Bronchial epithelial cell (primary cell): ENCODE results near the gene INA. TPM values are rescaled to one million over a fixed set of nuclear protein-coding genes. Genes with fewer than 3 reads are reported as not detected.
A peak's percentile ranks its signal among the peaks of the same experiment; 100 is the strongest.

Experiments used
- DNase-seq: peaks from one replicate; pipeline ENCODE4 v3.0.0-alpha.2; 2010; ENCODE audit warnings: low read depth
- FAIRE-seq: peaks from 2 replicates; lab custom pipeline; 2011; peaks lifted over from hg19 to GRCh38; lab: Jason Lieb, UNC
- H3K27me3 ChIP-seq: 2 replicates; pipeline ENCODE4 v1.5.1; 2011; ENCODE audit warnings: low read length; ENCODE audit not compliant: control insufficient read depth, insufficient read depth
- H3K36me3 ChIP-seq: 2 replicates; pipeline ENCODE4 v1.5.1; 2011; ENCODE audit warnings: low read length; ENCODE audit not compliant: control insufficient read depth, insufficient read depth
- H3K4me3 ChIP-seq: 2 replicates; pipeline ENCODE4 v1.5.1; 2011; ENCODE audit warnings: mild to moderate bottlenecking, low read depth, low read length, control low read depth
- CTCF ChIP-seq: IDR thresholded peaks from 2 replicates; pipeline ENCODE4 v1.5.1; 2011; ENCODE audit warnings: mild to moderate bottlenecking, moderate library complexity, low read length, control low read depth, inconsistent platforms; ENCODE audit not compliant: insufficient read depth, severe bottlenecking
- total RNA-seq: library from RNA; depleted of rRNA; stranded (reverse); fragments of >200 nt; gene quantifications from 2 replicates; pipeline ENCODE4 v1.2.1, GENCODE V29; 2014

Gene INA
- total RNA-seq, 1 donor from 2014 or later, result 0.26 TPM

GRCh38 chr10:103284170-103284569 lies 7.2 kb downstream of the INA start:
- Histone ChIP-seq H3K4me3 (no peak overlapping the region), H3K36me3 (no peaks in the 10 kb centered on the region), H3K27me3 (peaks cover 16% of the 10 kb centered on the region)
- FAIRE-seq (no peak), DNase-seq (peak; percentile 21)
- no peak for TF ChIP-seq CTCF

DNA sequence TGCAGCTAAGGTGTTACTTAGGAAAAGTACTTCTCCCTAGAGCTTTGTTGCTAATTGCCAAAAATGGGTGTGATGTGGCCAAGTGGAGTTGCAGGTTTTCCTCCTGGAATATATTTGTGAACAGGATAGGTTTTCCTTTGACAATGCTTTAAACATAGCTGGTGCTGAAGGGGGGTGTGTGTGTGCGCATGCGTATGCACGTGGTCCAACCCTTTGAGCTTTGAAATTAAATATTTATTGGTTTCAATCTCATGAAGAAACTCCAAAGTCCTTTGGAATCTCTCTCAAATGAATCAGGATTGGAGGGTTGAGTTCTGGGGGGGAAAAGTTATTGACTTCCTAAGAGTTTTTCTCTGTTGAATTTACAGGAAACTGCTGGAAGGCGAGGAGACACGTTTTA lies 11.1 kb downstream of the INA start:
- FAIRE-seq, result no peak
- no peak for DNase-seq
- Histone ChIP-seq H3K36me3 (no peaks in the 10 kb centered on the region), H3K4me3 (no peak overlapping the region), H3K27me3 (no peaks in the 10 kb centered on the region)
- TF ChIP-seq CTCF, result no peak

DNA sequence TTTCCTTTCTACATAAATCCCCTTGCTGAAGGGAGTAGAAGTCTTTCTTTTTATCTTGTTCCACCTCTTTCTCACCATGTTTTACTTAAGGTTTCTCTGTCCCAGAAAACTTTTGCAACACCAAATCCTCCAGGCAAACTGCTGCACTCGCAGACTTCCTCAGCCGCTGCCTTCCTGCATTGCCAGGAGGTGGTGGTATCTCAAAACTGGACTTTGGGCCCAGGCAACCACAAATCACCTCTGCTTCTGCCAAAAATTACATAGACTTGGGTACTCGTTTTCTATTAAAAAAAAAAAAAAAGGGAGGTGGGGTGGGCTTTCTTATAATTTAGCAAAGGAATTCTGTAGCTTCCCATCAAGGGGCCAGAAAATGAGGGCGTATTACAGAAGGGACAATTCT lies 14.7 kb downstream of the INA start:
- DNase-seq, result no peak
- no peaks in the 10 kb centered on the region for H3K27me3 ChIP-seq
- H3K36me3 ChIP-seq, result no peaks in the 10 kb centered on the region
- FAIRE-seq, result no peak
- no peak overlapping the region for H3K4me3 ChIP-seq
- TF ChIP-seq CTCF, result no peak

GRCh38 chr10:103295374-103296015 lies 18.6 kb downstream of the INA start:
- no peaks in the 10 kb centered on the region for H3K27me3 ChIP-seq
- H3K36me3 ChIP-seq, result no peaks in the 10 kb centered on the region
- FAIRE-seq, result no peak
- TF ChIP-seq CTCF, result no peak
- H3K4me3 ChIP-seq, result no peak overlapping the region
- DNase-seq, result peak; percentile 48

- Histone ChIP-seq H3K36me3 (peaks cover 1% of the 10 kb centered on the region), H3K27me3 (no peaks in the 10 kb centered on the region), H3K4me3 (no peak overlapping the region)
- DNase-seq (no peak), FAIRE-seq (no peak)
- no peak for TF ChIP-seq CTCF
Measured at GRCh38 chr10:103307594-103307993, 30.7 kb downstream of the INA start.

DNA sequence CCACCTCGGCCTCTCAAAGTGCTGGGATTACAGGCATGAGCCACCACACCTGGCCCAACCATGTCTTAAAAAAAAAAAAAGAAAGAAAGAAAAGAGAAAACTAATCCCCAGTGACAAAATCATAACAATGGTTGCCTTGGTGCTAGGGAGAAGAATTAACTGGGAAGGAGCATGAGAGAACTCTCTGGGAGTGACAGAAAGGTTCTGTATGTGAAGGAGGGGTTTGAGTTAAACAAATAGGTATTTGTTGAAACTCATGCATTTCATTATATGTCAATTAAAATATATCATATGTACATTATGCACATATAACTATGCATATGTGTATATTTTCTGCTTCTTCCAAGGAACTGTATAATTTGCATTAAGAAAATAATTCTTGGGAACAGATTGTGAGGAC lies 33.3 kb downstream of the INA start:
- no peak for FAIRE-seq
- TF ChIP-seq CTCF, result no peak
- no peak overlapping the region for H3K4me3 ChIP-seq
- H3K36me3 ChIP-seq, result peaks cover 3% of the 10 kb centered on the region
- DNase-seq, result no peak
- no peaks in the 10 kb centered on the region for H3K27me3 ChIP-seq
